ENCODE data around the gene SSUH2.

Gene SSUH2

DNA sequence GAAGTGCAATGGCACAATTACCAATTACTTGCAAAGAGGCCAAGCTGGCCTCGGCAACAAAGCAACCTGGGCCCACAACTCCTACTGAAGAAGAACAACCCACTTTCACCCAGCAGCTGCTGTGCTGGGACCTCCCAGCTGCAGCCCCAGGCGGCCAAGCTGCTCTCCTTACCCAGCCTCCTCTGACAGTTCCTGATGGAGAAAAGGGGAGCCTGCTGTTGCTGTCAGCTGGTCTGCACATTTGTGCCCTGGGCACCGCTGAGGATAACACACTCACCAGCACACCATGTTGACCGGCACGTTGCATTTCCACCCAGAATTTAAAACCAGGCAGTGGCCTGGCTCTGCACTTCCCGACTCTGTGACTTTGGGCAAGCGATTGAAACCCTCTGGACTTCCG lies 33.6 kb downstream of the SSUH2 start:
- TF ChIP-seq SPI1 (IDR thresholded peaks at IDR 0.05; ENCODE audit: borderline replicate concordance, low read depth), result no peak
- TF ChIP-seq, protein P1, sequence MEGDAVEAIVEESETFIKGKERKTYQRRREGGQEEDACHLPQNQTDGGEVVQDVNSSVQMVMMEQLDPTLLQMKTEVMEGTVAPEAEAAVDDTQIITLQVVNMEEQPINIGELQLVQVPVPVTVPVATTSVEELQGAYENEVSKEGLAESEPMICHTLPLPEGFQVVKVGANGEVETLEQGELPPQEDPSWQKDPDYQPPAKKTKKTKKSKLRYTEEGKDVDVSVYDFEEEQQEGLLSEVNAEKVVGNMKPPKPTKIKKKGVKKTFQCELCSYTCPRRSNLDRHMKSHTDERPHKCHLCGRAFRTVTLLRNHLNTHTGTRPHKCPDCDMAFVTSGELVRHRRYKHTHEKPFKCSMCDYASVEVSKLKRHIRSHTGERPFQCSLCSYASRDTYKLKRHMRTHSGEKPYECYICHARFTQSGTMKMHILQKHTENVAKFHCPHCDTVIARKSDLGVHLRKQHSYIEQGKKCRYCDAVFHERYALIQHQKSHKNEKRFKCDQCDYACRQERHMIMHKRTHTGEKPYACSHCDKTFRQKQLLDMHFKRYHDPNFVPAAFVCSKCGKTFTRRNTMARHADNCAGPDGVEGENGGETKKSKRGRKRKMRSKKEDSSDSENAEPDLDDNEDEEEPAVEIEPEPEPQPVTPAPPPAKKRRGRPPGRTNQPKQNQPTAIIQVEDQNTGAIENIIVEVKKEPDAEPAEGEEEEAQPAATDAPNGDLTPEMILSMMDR (IDR thresholded peaks at IDR 0.05; ENCODE audit: insufficient read depth, low read length), result no peak
- no peak for TF ChIP-seq GABPA (IDR thresholded peaks at IDR 0.05; ENCODE audit: low read depth)
- no peak for TF ChIP-seq POLR2AphosphoS5 (IDR thresholded peaks at IDR 0.05; ENCODE audit: low read depth)
- TF ChIP-seq, protein P2, sequence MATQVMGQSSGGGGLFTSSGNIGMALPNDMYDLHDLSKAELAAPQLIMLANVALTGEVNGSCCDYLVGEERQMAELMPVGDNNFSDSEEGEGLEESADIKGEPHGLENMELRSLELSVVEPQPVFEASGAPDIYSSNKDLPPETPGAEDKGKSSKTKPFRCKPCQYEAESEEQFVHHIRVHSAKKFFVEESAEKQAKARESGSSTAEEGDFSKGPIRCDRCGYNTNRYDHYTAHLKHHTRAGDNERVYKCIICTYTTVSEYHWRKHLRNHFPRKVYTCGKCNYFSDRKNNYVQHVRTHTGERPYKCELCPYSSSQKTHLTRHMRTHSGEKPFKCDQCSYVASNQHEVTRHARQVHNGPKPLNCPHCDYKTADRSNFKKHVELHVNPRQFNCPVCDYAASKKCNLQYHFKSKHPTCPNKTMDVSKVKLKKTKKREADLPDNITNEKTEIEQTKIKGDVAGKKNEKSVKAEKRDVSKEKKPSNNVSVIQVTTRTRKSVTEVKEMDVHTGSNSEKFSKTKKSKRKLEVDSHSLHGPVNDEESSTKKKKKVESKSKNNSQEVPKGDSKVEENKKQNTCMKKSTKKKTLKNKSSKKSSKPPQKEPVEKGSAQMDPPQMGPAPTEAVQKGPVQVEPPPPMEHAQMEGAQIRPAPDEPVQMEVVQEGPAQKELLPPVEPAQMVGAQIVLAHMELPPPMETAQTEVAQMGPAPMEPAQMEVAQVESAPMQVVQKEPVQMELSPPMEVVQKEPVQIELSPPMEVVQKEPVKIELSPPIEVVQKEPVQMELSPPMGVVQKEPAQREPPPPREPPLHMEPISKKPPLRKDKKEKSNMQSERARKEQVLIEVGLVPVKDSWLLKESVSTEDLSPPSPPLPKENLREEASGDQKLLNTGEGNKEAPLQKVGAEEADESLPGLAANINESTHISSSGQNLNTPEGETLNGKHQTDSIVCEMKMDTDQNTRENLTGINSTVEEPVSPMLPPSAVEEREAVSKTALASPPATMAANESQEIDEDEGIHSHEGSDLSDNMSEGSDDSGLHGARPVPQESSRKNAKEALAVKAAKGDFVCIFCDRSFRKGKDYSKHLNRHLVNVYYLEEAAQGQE (IDR thresholded peaks at IDR 0.05; ENCODE audit: insufficient replicate concordance, low read depth), result no peak
- Histone ChIP-seq H3K27ac (replicated peaks) (no peak overlapping the region), H3K4me3 (replicated peaks; ENCODE audit: insufficient read depth, low read length) (no peak overlapping the region), H3K27me3 (ENCODE audit: insufficient read depth, poor library complexity, severe bottlenecking) (no peaks in the 10 kb centered on the region)
- no peak for DNase-seq (ENCODE audit: low read depth in 1 of 2, low spot score in 1 of 2)

DNA sequence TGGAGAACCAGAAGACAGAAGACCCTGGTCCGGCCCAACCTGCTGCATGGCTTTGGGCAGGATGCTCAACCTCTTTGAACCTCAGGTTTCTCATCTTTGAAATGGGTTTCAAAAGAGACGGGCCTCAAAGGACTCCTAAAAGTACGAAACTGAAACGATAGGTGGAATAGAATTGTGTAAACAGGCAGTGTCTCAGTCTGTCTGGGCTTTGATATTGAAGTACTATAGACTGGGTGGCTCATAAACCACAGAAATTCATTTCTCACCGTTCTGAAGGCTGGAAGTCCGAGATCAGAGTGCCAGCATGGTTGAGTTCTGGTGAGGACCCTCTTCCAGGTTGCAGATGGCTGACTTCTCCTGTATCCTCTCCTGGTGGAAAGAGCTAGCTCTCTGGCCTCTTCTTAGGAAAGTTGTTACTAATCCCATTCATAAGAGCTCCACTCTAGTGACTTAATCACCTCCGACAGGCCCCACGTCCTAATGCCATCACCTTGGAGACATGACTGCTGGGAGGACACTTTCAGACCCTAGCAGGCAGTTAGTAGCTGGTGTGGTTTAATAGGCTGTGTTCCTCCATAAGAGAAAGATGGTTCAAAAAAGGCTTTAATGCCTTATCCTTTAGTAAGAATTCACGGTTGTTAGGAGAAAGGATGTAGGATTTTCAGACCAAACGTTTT lies 35.7 kb downstream of the SSUH2 start:
- Histone ChIP-seq H3K27me3 (ENCODE audit: insufficient read depth, poor library complexity, severe bottlenecking) (no peaks in the 10 kb centered on the region), H3K4me3 (replicated peaks; ENCODE audit: insufficient read depth, low read length) (no peak overlapping the region), H3K27ac (replicated peaks) (no peak overlapping the region)
- TF ChIP-seq POLR2AphosphoS5 (IDR thresholded peaks at IDR 0.05; ENCODE audit: low read depth) (no peak), GABPA (IDR thresholded peaks at IDR 0.05; ENCODE audit: low read depth) (no peak), SPI1 (IDR thresholded peaks at IDR 0.05; ENCODE audit: borderline replicate concordance, low read depth) (no peak)
- TF ChIP-seq, protein P1 (IDR thresholded peaks at IDR 0.05; ENCODE audit: insufficient read depth, low read length), result no peak
- TF ChIP-seq, protein P2 (IDR thresholded peaks at IDR 0.05; ENCODE audit: insufficient replicate concordance, low read depth), result no peak
- DNase-seq (ENCODE audit: low read depth in 1 of 2, low spot score in 1 of 2), result no peak

DNA sequence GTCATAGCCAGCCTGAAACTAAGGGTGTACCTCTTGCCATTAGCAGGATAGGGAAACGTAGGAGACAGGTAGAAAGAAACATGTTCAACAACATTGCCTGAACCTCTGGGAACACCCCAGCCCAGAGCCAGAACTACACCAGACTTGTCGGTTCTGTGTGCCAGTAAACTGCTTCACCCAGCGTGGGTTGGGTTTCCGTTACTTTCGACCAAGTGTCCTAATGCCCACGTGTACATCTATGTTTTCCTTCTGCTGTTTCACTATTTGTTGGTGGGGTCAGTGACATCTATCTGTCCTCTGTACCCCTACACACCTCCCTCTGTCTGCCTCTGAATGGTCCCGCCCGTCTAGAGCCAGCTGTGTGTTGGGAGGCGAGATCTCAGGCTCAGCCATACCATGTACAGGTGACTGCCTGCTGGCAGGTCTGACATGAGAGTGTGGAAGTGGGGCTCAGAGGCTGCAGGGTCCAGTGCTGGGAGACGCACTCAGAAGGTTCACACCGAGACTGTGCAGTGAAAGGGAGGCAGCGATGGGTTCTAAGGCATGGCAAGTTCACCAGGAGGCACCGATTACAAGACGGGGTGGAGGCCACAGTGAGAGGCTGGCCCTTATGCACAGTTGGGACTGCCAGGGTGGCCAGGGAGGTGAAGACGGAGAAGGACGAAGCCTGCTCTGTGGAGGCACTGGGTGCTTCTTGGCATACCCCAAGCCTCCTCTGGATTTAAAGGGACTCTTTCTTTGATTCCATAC lies 36.4 kb downstream of the SSUH2 start:
- no peak for DNase-seq (ENCODE audit: low read depth in 1 of 2, low spot score in 1 of 2)
- H3K27me3 ChIP-seq (ENCODE audit: insufficient read depth, poor library complexity, severe bottlenecking), result no peaks in the 10 kb centered on the region
- no peak for TF ChIP-seq SPI1 (IDR thresholded peaks at IDR 0.05; ENCODE audit: borderline replicate concordance, low read depth)
- TF ChIP-seq, protein P2 (IDR thresholded peaks at IDR 0.05; ENCODE audit: insufficient replicate concordance, low read depth), result no peak
- H3K4me3 ChIP-seq (replicated peaks; ENCODE audit: insufficient read depth, low read length), result no peak overlapping the region
- no peak overlapping the region for H3K27ac ChIP-seq (replicated peaks)

Data from HL-60 (cell line).